Mesenteric fat pad (tissue), 1 donor: ENCODE results near the gene LARGE1. TPM values are rescaled to one million over a fixed set of nuclear protein-coding genes. Genes with fewer than 3 reads are reported as not detected.
"Not testable (repeated sequence)": the region's sequence is repeated elsewhere in the genome, so short reads cannot be mapped to it uniquely, and the experiment has no call there.

Source experiments
- DNase-seq: peaks from one replicate; pipeline ENCODE4 v3.0.0-alpha.2; 2020; ENCODE audit warnings: low spot score
- total RNA-seq: library from RNA; stranded (reverse); fragmentation: NEBNext Ultra II Directional; extraction: Animal tissue kit (Norgen Biotek cat#: 25700); gene quantifications from one replicate; pipeline ENCODE4 v1.2.1, GENCODE V29; 2021
- donor health status: DM: yes; HTN: yes; CAD: no.

The LARGE1 gene
- total RNA-seq, 1 donor from 2014 or later, result 26.2 TPM

DNA sequence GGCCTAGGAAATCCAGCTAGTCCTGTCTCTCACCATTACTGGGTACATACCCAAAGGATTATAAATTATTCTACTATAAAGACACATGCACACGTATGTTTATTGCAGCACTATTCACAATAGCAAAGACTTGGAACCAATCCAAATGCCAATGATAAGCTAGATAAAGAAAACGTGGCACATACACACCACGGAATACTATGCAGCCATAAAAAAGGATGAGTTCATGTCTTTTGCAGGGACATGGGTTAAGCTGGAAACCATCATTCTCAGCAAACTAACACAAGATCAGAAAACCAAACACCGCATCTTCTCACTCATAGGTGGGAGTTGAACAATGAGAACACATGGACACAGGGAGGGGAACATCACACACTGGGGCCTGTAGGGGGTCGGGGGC lies 61.6 kb downstream of the LARGE1 start:
- DNase-seq, result not testable (repeated sequence)

DNA sequence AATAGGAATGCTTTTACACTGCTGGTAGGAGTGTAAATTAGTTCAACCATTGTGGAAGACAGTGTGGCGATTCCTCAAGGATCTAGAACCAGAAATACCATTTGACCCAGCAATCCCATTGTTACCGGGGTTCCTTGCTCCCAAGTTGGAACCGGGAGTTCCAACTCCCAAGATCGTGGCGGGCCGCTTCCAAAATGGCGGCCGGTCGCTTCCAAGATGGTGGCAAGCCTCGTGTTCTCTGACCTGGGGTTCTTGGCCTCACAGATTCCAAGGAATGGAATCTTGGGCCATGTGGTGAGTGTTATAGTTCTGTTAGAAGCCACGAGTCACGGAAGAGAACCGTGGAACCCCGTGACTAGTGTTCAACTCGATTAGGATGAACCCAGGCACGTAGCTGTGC lies 62.5 kb downstream of the LARGE1 start:
- not testable (repeated sequence) for DNase-seq

- no peak for DNase-seq
Observed at GRCh38 chr22:33854724-33855123, 65.6 kb downstream of the LARGE1 start.

GRCh38 chr22:33853200-33854097 lies 66.8 kb downstream of the LARGE1 start:
- DNase-seq, result no peak

- no peak for DNase-seq
Observed at GRCh38 chr22:33851821-33852384, 68.4 kb downstream of the LARGE1 start.

GRCh38 chr22:33851240-33851639 lies 69.0 kb downstream of the LARGE1 start:
- no peak for DNase-seq

GRCh38 chr22:33850724-33851123 lies 69.6 kb downstream of the LARGE1 start:
- no peak for DNase-seq

DNA sequence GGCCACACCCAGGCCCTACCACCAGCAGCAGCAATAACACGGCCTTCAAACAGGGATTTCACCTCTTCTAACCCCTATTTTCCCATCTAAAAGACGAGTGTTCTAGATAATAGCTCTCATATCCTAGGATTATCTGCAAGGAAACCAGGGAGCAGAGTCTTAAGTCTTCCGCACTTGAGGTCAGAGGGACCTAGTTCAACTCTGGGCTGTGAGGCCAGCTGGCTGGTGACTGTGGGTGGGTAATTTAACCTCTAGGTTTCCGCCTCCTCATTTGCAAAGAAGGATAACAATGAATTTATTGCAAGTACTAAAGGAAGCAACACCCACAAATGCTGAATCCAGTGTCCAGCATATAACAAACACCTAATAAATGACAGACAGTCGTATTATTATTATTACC lies 70.1 kb downstream of the LARGE1 start:
- DNase-seq, result no peak

- no peak for DNase-seq
Observed at GRCh38 chr22:33848251-33848650, 72.0 kb downstream of the LARGE1 start.

- DNase-seq, result no peak
Observed at GRCh38 chr22:33844273-33844672, 76.0 kb downstream of the LARGE1 start.

- no peak for DNase-seq
Observed at GRCh38 chr22:33842421-33843094, 77.7 kb downstream of the LARGE1 start.

- no peak for DNase-seq
Observed at GRCh38 chr22:33842006-33842354, 78.3 kb downstream of the LARGE1 start.

- no peak for DNase-seq
Observed at GRCh38 chr22:33841281-33842005, 78.8 kb downstream of the LARGE1 start.

- no peak for DNase-seq
Observed at GRCh38 chr22:33838644-33839043, 81.6 kb downstream of the LARGE1 start.

DNA sequence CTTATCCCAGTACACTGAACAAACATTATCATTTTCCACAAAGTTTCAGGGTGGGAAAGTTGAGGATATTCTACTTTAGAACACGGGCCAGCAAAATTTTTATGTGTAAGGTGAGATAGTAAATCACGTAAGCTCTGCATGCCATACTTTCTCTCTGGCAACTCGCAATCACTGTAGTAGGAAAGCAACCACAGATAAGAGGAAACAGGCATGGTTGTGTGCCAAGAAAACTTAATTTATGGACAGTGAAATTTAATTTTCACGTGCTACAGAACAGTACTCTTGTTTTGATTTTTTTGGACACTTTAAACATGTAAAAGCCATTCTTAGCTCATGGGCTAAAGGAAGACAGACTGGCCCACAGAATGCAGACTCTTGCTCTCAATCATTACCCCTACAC lies 82.5 kb downstream of the LARGE1 start:
- DNase-seq, result no peak

- DNase-seq, result no peak
Observed at GRCh38 chr22:33835265-33835664, 85.0 kb downstream of the LARGE1 start.

- DNase-seq, result no peak
Observed at GRCh38 chr22:33832558-33833151, 87.6 kb downstream of the LARGE1 start.

DNA sequence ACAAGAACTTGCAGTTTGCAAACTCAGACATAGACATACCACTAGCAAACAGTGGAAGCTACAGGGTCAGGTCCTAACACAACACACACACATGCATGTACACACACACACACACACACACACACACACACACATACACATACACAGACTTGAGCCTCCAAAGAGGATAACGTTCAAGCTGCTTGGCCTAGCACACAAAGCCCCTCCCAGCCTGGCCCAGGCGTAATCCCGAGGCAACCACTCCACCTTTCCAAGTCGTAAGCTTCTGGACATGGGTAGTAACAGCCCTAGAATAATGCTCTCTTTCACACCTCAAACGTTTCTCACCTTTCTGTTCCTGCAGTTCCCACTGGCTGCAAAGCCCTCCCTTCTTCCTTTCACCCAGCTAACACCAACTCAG lies 88.6 kb downstream of the LARGE1 start:
- no peak for DNase-seq

GRCh38 chr22:33831207-33831606 lies 89.1 kb downstream of the LARGE1 start:
- no peak for DNase-seq

GRCh38 chr22:33829546-33830280 lies 90.6 kb downstream of the LARGE1 start:
- DNase-seq, result no peak

DNA sequence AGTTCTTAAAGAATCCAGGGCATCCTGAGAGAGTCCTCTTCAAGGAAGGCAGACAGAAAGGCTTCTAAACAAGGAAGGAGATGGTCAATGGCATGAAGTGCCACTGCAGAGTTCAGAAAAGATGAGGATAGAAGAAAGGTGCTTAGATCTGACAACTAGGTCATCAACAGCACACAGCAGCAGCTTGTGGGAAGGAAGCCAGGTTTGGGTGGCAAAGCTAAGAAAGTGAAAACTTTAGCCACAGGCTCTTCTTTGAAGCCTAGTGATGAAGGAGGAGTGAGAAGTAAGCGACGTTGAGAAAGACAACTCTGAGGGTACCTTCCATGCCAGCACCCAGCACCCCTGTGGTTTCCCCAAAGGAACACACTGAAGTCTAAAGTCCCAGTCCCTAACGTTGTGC lies 92.0 kb downstream of the LARGE1 start:
- DNase-seq, result no peak
